Mesendoderm (in vitro differentiated cells): ENCODE measurements around the gene ADGRA3.

ENCODE experiments used
- DNase-seq: peaks from one replicate; pipeline ENCODE4 v3.0.0; 2013
- H2AK5ac ChIP-seq: 2 replicates; pipeline ENCODE4 v1.6.1; 2013; ENCODE audit warnings: low read length, inconsistent platforms
- H2BK120ac ChIP-seq: 2 replicates; pipeline ENCODE4 v1.6.1; 2013; ENCODE audit warnings: low read depth, mild to moderate bottlenecking, low read length, moderate library complexity, mixed read lengths
- H2BK15ac ChIP-seq: replicated peaks from 2 replicates; pipeline ENCODE4 v1.6.1; 2013; ENCODE audit warnings: low read depth, mild to moderate bottlenecking, moderate library complexity
- H2BK5ac ChIP-seq: 2 replicates; pipeline ENCODE4 v1.6.1; 2013; ENCODE audit warnings: low read length, inconsistent platforms
- H3K18ac ChIP-seq: 2 replicates; pipeline ENCODE4 v1.6.1; 2013; ENCODE audit warnings: mild to moderate bottlenecking, low read length, mixed read lengths
- H3K23ac ChIP-seq: one replicate; pipeline ENCODE4 v1.6.1; 2013; ENCODE audit warnings: low read length
- H3K27ac ChIP-seq: 2 replicates; pipeline ENCODE4 v1.5.1; 2013; ENCODE audit warnings: low read depth, mild to moderate bottlenecking, inconsistent platforms, low read length, moderate library complexity
- H3K27me3 ChIP-seq: 2 replicates; pipeline ENCODE4 v1.6.1; 2013; ENCODE audit warnings: low read length, control low read depth, mild to moderate bottlenecking, inconsistent platforms; ENCODE audit not compliant: insufficient read depth, poor library complexity
- H3K36me3 ChIP-seq: 2 replicates; pipeline ENCODE4 v1.6.1; 2013; ENCODE audit warnings: low read length, inconsistent platforms; ENCODE audit not compliant: control insufficient read depth, insufficient read depth
- H3K4ac ChIP-seq: one replicate; pipeline ENCODE4 v1.6.1; 2013; ENCODE audit warnings: low read depth, mild to moderate bottlenecking, low read length, moderate library complexity
- H3K4me1 ChIP-seq: 2 replicates; pipeline ENCODE4 v1.6.1; 2013; ENCODE audit warnings: low read depth, low read length, inconsistent platforms; ENCODE audit not compliant: control insufficient read depth
- H3K4me2 ChIP-seq: 2 replicates; pipeline ENCODE4 v1.6.1; 2013; ENCODE audit warnings: low read length
- H3K4me3 ChIP-seq: 2 replicates; pipeline ENCODE4 v1.5.1; 2013; ENCODE audit warnings: mild to moderate bottlenecking, low read length
- H3K56ac ChIP-seq: one replicate; pipeline ENCODE4 v1.6.1; 2013; ENCODE audit warnings: low read length
- H3K79me1 ChIP-seq: 2 replicates; pipeline ENCODE4 v1.6.1; 2013; ENCODE audit warnings: low read length, inconsistent platforms
- H3K79me2 ChIP-seq: 2 replicates; pipeline ENCODE4 v1.6.1; 2013; ENCODE audit warnings: mild to moderate bottlenecking, low read length; ENCODE audit not compliant: control insufficient read depth, insufficient read depth
- H3K9ac ChIP-seq: 2 replicates; pipeline ENCODE4 v1.6.1; 2013; ENCODE audit warnings: low read length, inconsistent platforms
- H4K5ac ChIP-seq: one replicate; pipeline ENCODE4 v1.6.1; 2013; ENCODE audit warnings: low read length
- H4K8ac ChIP-seq: one replicate; pipeline ENCODE4 v1.6.1; 2013; ENCODE audit warnings: low read depth, mild to moderate bottlenecking, control low read depth, low read length, moderate library complexity
- WGBS: extraction: QIAGEN DNeasy Blood & Tissue Kit; methylation state at CpG from one replicate; pipeline ENCODE4 v1.1.7; 2013; ENCODE audit warnings: low lambda C conversion rate, missing lambda C conversion rate; ENCODE audit not compliant: insufficient coverage; ENCODE audit errors: extremely low coverage; 5-methylcytosine and 5-hydroxymethylcytosine counted together

ADGRA3 gene

DNA sequence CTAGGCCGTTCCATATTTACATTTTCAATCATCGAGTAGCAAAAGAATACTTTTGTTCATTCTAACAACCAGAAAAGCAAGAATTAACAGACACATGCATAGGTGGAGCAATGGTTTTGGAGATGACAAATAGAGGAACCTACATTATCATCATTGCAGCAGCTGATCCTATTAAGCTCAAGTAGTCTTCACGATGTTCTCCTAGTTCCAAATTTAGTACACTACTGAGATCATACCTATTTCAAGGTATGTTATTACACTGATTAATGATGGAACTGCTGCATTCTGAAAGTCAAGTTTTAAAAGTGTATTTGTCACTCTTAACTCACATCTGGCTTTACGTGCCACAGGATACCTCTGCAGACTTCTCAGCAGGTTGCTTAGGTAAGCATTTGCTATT is 87.4 kb downstream of the ADGRA3 start:
- no peak overlapping the region for H2BK120ac ChIP-seq
- DNase-seq = no peak
- H3K4me1 ChIP-seq = no peaks in the 10 kb centered on the region
- H2BK5ac ChIP-seq = no peak overlapping the region
- H3K56ac ChIP-seq = no peak overlapping the region
- no peak overlapping the region for H3K18ac ChIP-seq
- H3K79me1 ChIP-seq = no peaks in the 10 kb centered on the region
- no peaks in the 10 kb centered on the region for H3K27me3 ChIP-seq
- H3K4ac ChIP-seq = no peak overlapping the region
- H3K9ac ChIP-seq = no peak overlapping the region
- peaks cover 2% of the 10 kb centered on the region for H3K36me3 ChIP-seq
- no peaks in the 10 kb centered on the region for H3K79me2 ChIP-seq
- H3K4me2 ChIP-seq = no peak overlapping the region
- H3K27ac ChIP-seq = no peak overlapping the region
- H4K5ac ChIP-seq = no peak overlapping the region
- H4K8ac ChIP-seq = no peak overlapping the region
- no CpG with 5 or more reads among the region's 4 CpGs for WGBS
- H3K23ac ChIP-seq = no peak overlapping the region
- H2BK15ac ChIP-seq = no peak overlapping the region
- H3K4me3 ChIP-seq = no peak overlapping the region
- no peak overlapping the region for H2AK5ac ChIP-seq

DNA sequence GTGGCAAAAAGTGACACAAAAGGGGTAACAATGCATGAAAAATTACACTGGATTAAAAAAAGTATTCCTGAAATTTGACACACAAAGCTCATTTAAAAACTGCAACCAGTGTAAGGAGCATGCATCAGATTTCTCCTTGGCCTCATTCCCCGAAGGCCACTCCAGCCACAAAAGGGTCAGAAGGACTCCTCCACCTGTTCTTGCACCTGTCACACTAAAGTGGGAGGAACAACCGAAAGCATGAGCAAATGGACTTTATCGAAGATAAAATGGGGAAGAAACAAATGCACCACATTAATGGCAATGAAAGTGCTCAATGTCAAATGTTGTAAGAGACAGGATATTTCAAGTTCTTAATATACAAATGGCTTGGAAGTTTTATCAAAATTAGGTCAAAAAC is 88.2 kb downstream of the ADGRA3 start:
- Histone ChIP-seq H2BK15ac (no peak overlapping the region), H3K4ac (no peak overlapping the region), H3K36me3 (peaks cover 2% of the 10 kb centered on the region), H3K27me3 (no peaks in the 10 kb centered on the region), H3K4me3 (no peak overlapping the region), H3K79me2 (no peaks in the 10 kb centered on the region), H3K4me1 (no peaks in the 10 kb centered on the region), H4K8ac (no peak overlapping the region), H3K4me2 (no peak overlapping the region), H4K5ac (no peak overlapping the region), H3K56ac (no peak overlapping the region), H3K79me1 (no peaks in the 10 kb centered on the region), H3K23ac (no peak overlapping the region), H3K9ac (no peak overlapping the region), H3K18ac (no peak overlapping the region), H2BK5ac (no peak overlapping the region), H2BK120ac (no peak overlapping the region), H2AK5ac (no peak overlapping the region), H3K27ac (no peak overlapping the region)
- no CpG with 5 or more reads among the region's 3 CpGs for WGBS
- no peak for DNase-seq

- H3K4me3 ChIP-seq = no peak overlapping the region
- H3K23ac ChIP-seq = no peak overlapping the region
- H3K4me2 ChIP-seq = no peak overlapping the region
- H4K5ac ChIP-seq = no peak overlapping the region
- H3K4me1 ChIP-seq = no peaks in the 10 kb centered on the region
- no peak overlapping the region for H3K56ac ChIP-seq
- WGBS = no CpG with 5 or more reads among the region's 1 CpG
- H3K18ac ChIP-seq = no peak overlapping the region
- H4K8ac ChIP-seq = no peak overlapping the region
- no peak overlapping the region for H2BK5ac ChIP-seq
- H3K36me3 ChIP-seq = no peaks in the 10 kb centered on the region
- no peak overlapping the region for H3K27ac ChIP-seq
- no peaks in the 10 kb centered on the region for H3K27me3 ChIP-seq
- H3K79me2 ChIP-seq = no peaks in the 10 kb centered on the region
- H3K79me1 ChIP-seq = peaks cover 1% of the 10 kb centered on the region
- DNase-seq = no peak
- no peak overlapping the region for H2AK5ac ChIP-seq
- H3K4ac ChIP-seq = no peak overlapping the region
- H2BK15ac ChIP-seq = no peak overlapping the region
- H2BK120ac ChIP-seq = no peak overlapping the region
- no peak overlapping the region for H3K9ac ChIP-seq
Measured at GRCh38 chr4:22420291-22420690, 95.6 kb downstream of the ADGRA3 start.

GRCh38 chr4:22417408-22417807 is 98.5 kb downstream of the ADGRA3 start:
- DNase-seq = no peak
- Histone ChIP-seq H3K79me2 (no peaks in the 10 kb centered on the region), H3K4ac (no peak overlapping the region), H4K5ac (no peak overlapping the region), H3K56ac (no peak overlapping the region), H3K4me1 (no peaks in the 10 kb centered on the region), H3K4me3 (no peak overlapping the region), H3K18ac (no peak overlapping the region), H3K23ac (no peak overlapping the region), H2AK5ac (no peak overlapping the region), H2BK15ac (no peak overlapping the region), H3K9ac (no peak overlapping the region), H3K27ac (no peak overlapping the region), H4K8ac (no peak overlapping the region), H2BK120ac (no peak overlapping the region), H2BK5ac (no peak overlapping the region), H3K79me1 (peaks cover 1% of the 10 kb centered on the region), H3K4me2 (no peak overlapping the region), H3K27me3 (no peaks in the 10 kb centered on the region), H3K36me3 (no peaks in the 10 kb centered on the region)
- WGBS = no CpG with 5 or more reads among the region's 4 CpGs

- no CpG with 5 or more reads among the region's 3 CpGs for WGBS
- DNase-seq = peak; percentile 33
- no peaks in the 10 kb centered on the region for H3K36me3 ChIP-seq
Measured at GRCh38 chr4:22416403-22416802, 99.5 kb downstream of the ADGRA3 start.

DNA sequence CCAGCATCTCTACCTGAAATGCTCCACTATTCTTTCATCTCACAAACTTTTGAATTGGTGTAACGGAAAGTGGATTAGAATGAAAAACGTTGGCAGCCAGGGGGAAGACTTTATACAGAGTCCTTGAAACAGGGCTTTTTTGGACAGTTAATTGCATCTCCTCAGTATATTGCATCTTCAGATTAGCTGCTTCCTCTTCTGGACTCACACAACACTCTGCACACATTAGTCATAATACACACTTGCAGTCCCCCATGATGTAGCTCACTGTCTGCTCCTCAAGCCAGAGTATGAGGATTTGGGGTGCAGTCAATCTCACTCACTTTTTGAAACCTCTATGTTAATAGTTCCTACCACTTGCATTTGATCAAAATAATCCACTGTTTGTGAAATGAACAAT is 101.0 kb downstream of the ADGRA3 start:
- Histone ChIP-seq H3K9ac (no peak overlapping the region), H4K8ac (no peak overlapping the region), H3K4me3 (no peak overlapping the region), H3K4me1 (no peaks in the 10 kb centered on the region), H2AK5ac (no peak overlapping the region), H3K4me2 (no peak overlapping the region), H3K27ac (no peak overlapping the region), H4K5ac (no peak overlapping the region), H3K23ac (no peak overlapping the region), H3K27me3 (no peaks in the 10 kb centered on the region), H2BK5ac (no peak overlapping the region), H3K79me1 (no peaks in the 10 kb centered on the region), H2BK15ac (no peak overlapping the region), H3K4ac (no peak overlapping the region), H3K36me3 (no peaks in the 10 kb centered on the region), H3K56ac (no peak overlapping the region), H2BK120ac (no peak overlapping the region), H3K79me2 (no peaks in the 10 kb centered on the region), H3K18ac (no peak overlapping the region)
- no CpG with 5 or more reads among the region's 2 CpGs for WGBS
- no peak for DNase-seq

More at GRCh38 chr4:22416403-22416802, 99.5 kb downstream of the ADGRA3 start:
- Histone ChIP-seq H3K27me3 (no peaks in the 10 kb centered on the region), H2AK5ac (no peak overlapping the region), H4K5ac (no peak overlapping the region), H3K18ac (no peak overlapping the region), H3K4me2 (no peak overlapping the region), H4K8ac (no peak overlapping the region), H3K4me3 (no peak overlapping the region), H3K9ac (no peak overlapping the region), H3K79me2 (no peaks in the 10 kb centered on the region), H3K23ac (no peak overlapping the region), H2BK15ac (no peak overlapping the region), H3K27ac (no peak overlapping the region), H3K79me1 (no peaks in the 10 kb centered on the region), H2BK120ac (no peak overlapping the region), H2BK5ac (no peak overlapping the region), H3K56ac (no peak overlapping the region), H3K4me1 (no peaks in the 10 kb centered on the region), H3K4ac (no peak overlapping the region)
